H9 (cell line): ENCODE results near the gene NAA15. TPM values are rescaled to one million over a fixed set of nuclear protein-coding genes. Genes with fewer than 3 reads are reported as not detected.

ENCODE experiments used
- DNase-seq: peaks from one replicate; pipeline ENCODE4 v3.0.0-alpha.2; 2017
- H2AFZ ChIP-seq: one replicate; pipeline ENCODE4 v1.6.1; 2013; ENCODE audit warnings: mild to moderate bottlenecking, low read length, control low read depth, moderate library complexity
- H2AK5ac ChIP-seq: 2 replicates; pipeline ENCODE4 v1.6.1; 2013; ENCODE audit warnings: low read length, control low read depth, mixed read lengths; ENCODE audit not compliant: insufficient read length
- H2BK120ac ChIP-seq: one replicate; pipeline ENCODE4 v1.6.1; 2013; ENCODE audit warnings: low read depth, mild to moderate bottlenecking, low read length, control low read depth, inconsistent platforms; ENCODE audit not compliant: poor library complexity, severe bottlenecking
- H2BK12ac ChIP-seq: 2 replicates; pipeline ENCODE4 v1.6.1; 2013; ENCODE audit warnings: low read length, control low read depth, mixed read lengths, low read depth; ENCODE audit not compliant: insufficient read length
- H2BK15ac ChIP-seq: 2 replicates; pipeline ENCODE4 v1.6.1; 2013; ENCODE audit warnings: low read depth, low read length, control low read depth
- H2BK20ac ChIP-seq: one replicate; pipeline ENCODE4 v1.6.1; 2013; ENCODE audit warnings: low read depth, mild to moderate bottlenecking, low read length, control low read depth, inconsistent platforms; ENCODE audit not compliant: poor library complexity, severe bottlenecking
- H2BK5ac ChIP-seq: 2 replicates; pipeline ENCODE4 v1.6.1; 2013; ENCODE audit warnings: low read length, control low read depth, mixed read lengths; ENCODE audit not compliant: insufficient read length
- H3K14ac ChIP-seq: 2 replicates; pipeline ENCODE4 v1.6.1; 2013; ENCODE audit warnings: low read length, control low read depth; ENCODE audit not compliant: insufficient read depth
- H3K18ac ChIP-seq: 2 replicates; pipeline ENCODE4 v1.6.1; 2013; ENCODE audit warnings: low read depth, mild to moderate bottlenecking, mixed read lengths, low read length, control low read depth; ENCODE audit not compliant: insufficient read length
- H3K23ac ChIP-seq: 2 replicates; pipeline ENCODE4 v1.6.1; 2013; ENCODE audit warnings: low read length, control low read depth, mixed read lengths, low read depth; ENCODE audit not compliant: insufficient read length
- H3K23me2 ChIP-seq: 2 replicates; pipeline ENCODE4 v1.6.1; 2013; ENCODE audit warnings: low read depth, mild to moderate bottlenecking, mixed read lengths, low read length, control low read depth; ENCODE audit not compliant: insufficient read length, poor library complexity, severe bottlenecking
- H3K27ac ChIP-seq: 2 replicates; pipeline ENCODE4 v1.5.1; 2013; ENCODE audit warnings: low read length, control low read depth, mixed read lengths, low read depth; ENCODE audit not compliant: insufficient read length
- H3K27me3 ChIP-seq: 2 replicates; pipeline ENCODE4 v1.6.1; 2013; ENCODE audit warnings: low read length, control low read depth, inconsistent platforms; ENCODE audit not compliant: insufficient read depth
- H3K4ac ChIP-seq: 2 replicates; pipeline ENCODE4 v1.6.1; 2013; ENCODE audit warnings: low read depth, mild to moderate bottlenecking, control low read depth, inconsistent platforms, low read length, moderate library complexity
- H3K4me1 ChIP-seq: 2 replicates; pipeline ENCODE4 v1.6.1; 2013; ENCODE audit warnings: low read length, control low read depth, inconsistent platforms; ENCODE audit not compliant: insufficient read depth
- H3K4me2 ChIP-seq: 2 replicates; pipeline ENCODE4 v1.6.1; 2013; ENCODE audit warnings: low read length, control low read depth, mixed read lengths; ENCODE audit not compliant: insufficient read length, insufficient read depth
- H3K56ac ChIP-seq: 2 replicates; pipeline ENCODE4 v1.6.1; 2013; ENCODE audit warnings: low read depth, mild to moderate bottlenecking, mixed read lengths, low read length, control low read depth; ENCODE audit not compliant: insufficient read length
- H3K79me1 ChIP-seq: 2 replicates; pipeline ENCODE4 v1.6.1; 2013; ENCODE audit warnings: low read depth, mild to moderate bottlenecking, moderate library complexity, low read length, control low read depth, inconsistent platforms; ENCODE audit not compliant: insufficient read depth, poor library complexity, severe bottlenecking
- H3K79me2 ChIP-seq: 2 replicates; pipeline ENCODE4 v1.6.1; 2013; ENCODE audit warnings: low read length, control low read depth, inconsistent platforms; ENCODE audit not compliant: insufficient read depth
- H3K9ac ChIP-seq: 2 replicates; pipeline ENCODE4 v1.6.1; 2013; ENCODE audit warnings: low read length, control low read depth, mixed read lengths; ENCODE audit not compliant: insufficient read length; ENCODE audit errors: extremely low read depth
- H3K9me3 ChIP-seq: one replicate; pipeline ENCODE4 v1.6.1; 2013; ENCODE audit warnings: low read depth, low read length, inconsistent platforms; ENCODE audit not compliant: control insufficient read depth
- H3T11ph ChIP-seq: one replicate; pipeline ENCODE4 v1.6.1; 2013; ENCODE audit warnings: mild to moderate bottlenecking, low read length, control low read depth, inconsistent platforms
- H4K20me1 ChIP-seq: one replicate; pipeline ENCODE4 v1.6.1; 2013; ENCODE audit not compliant: control insufficient read depth, insufficient read length, insufficient read depth
- H4K5ac ChIP-seq: 2 replicates; pipeline ENCODE4 v1.6.1; 2013; ENCODE audit warnings: low read depth, mild to moderate bottlenecking, mixed read lengths, low read length, control low read depth; ENCODE audit not compliant: insufficient read length
- H4K8ac ChIP-seq: replicated peaks from 2 replicates; pipeline ENCODE4 v1.6.1; 2013; ENCODE audit warnings: low read length, control low read depth, mixed read lengths, low read depth; ENCODE audit not compliant: insufficient read length
- H4K91ac ChIP-seq: 2 replicates; pipeline ENCODE4 v1.6.1; 2013; ENCODE audit warnings: low read depth, mild to moderate bottlenecking, moderate library complexity, mixed read lengths, low read length, control low read depth; ENCODE audit not compliant: insufficient read length
- H3K27ac Mint-ChIP-seq, 3 experiments: 2 replicates in 2 of 3; 3 replicates in 1 of 3; pipeline ENCODE4 v1.8.0; 2020 to 2021; ENCODE audit warnings: mixed read lengths in 3 of 3, mild to moderate bottlenecking in 1 of 3, moderate library complexity in 1 of 3
- H3K27me3 Mint-ChIP-seq: 2 replicates; pipeline ENCODE4 v1.8.0; 2021; ENCODE audit warnings: low read depth, mild to moderate bottlenecking, moderate library complexity, mixed read lengths
- H3K36me3 Mint-ChIP-seq, 3 experiments: 2 replicates in 2 of 3; 3 replicates in 1 of 3; pipeline ENCODE4 v1.8.0; 2020 to 2021; ENCODE audit warnings: low read depth in 3 of 3, mixed read lengths in 3 of 3; ENCODE audit not compliant: insufficient read depth in 1 of 3
- H3K4me1 Mint-ChIP-seq, 2 experiments: 2 replicates each; pipeline ENCODE4 v1.8.0; 2020; ENCODE audit warnings: mixed read lengths in 2 of 2
- H3K4me3 Mint-ChIP-seq, 2 experiments: 2 replicates in 1 of 2; 3 replicates in 1 of 2; pipeline ENCODE4 v1.8.0; 2020 to 2021; ENCODE audit warnings: mild to moderate bottlenecking in 2 of 2, mixed read lengths in 2 of 2, moderate library complexity in 1 of 2
- H3K9me3 Mint-ChIP-seq, 2 experiments: 2 replicates in 1 of 2; 3 replicates in 1 of 2; pipeline ENCODE4 v1.8.0; 2020; ENCODE audit warnings: mild to moderate bottlenecking in 2 of 2, mixed read lengths in 2 of 2, moderate library complexity in 1 of 2
- CTCF ChIP-seq: fragments of 200-600 bp; sonication (generic); conservative IDR thresholded peaks from 3 replicates; pipeline ENCODE4 v1.8.0; 2021; ENCODE audit warnings: antibody characterized with exemption, mild to moderate bottlenecking
- WGBS: extraction: QIAGEN DNeasy Blood & Tissue Kit; methylation state at CpG from one replicate; pipeline ENCODE4 v1.1.7; 2013; ENCODE audit warnings: missing lambda C conversion rate, low lambda C conversion rate, mixed read lengths; ENCODE audit not compliant: insufficient read length; ENCODE audit errors: extremely low coverage; 5-methylcytosine and 5-hydroxymethylcytosine counted together
- total RNA-seq: library from RNA; stranded (reverse); gene quantifications from 2 replicates; pipeline ENCODE4 v1.2.1, GENCODE V29; 2021

The NAA15 gene
- total RNA-seq, 1 experiment from 2014 or later: 115 TPM

- peak within 1 kb of the TSS; percentile 51 for H3K27ac ChIP-seq
- H3K4ac ChIP-seq: no peak within 1 kb of the TSS
- peak within 1 kb of the TSS; percentile 100 for H3K4me2 ChIP-seq
- Mint-ChIP-seq H3K4me1 (peaks cover 56 to 58% of the 10 kb centered on the region in 2 experiments), H3K9me3 (0 out of 5 replicates have a peak, but pooled peaks cover 0 to 2% of the 10 kb centered on the region in 2 experiments), H3K4me3 (peak within 1 kb of the TSS; percentile 96 to 99), H3K27me3 (no peaks in the 10 kb centered on the region), H3K27ac (peak within 1 kb of the TSS; percentile 99), H3K36me3 (peaks cover 0 to 4% (median 3%) of the 10 kb centered on the region in 3 experiments; a peak in 5 of 7 replicates)
- H3K27me3 ChIP-seq: no peaks in the 10 kb centered on the region
- H3K79me1 ChIP-seq: peaks cover 7% of the 10 kb centered on the region
- no peaks in the 10 kb centered on the region; the same call in 1 of the 2 replicates for H3K4me1 ChIP-seq
- no peak for DNase-seq
- peaks cover 15% of the 10 kb centered on the region for H3K23me2 ChIP-seq
- H3K14ac ChIP-seq: peak within 1 kb of the TSS; percentile 97
- no peak within 1 kb of the TSS for H3T11ph ChIP-seq
- H2AFZ ChIP-seq: peak within 1 kb of the TSS; percentile 59
- no peaks in the 10 kb centered on the region for H4K20me1 ChIP-seq
- TF ChIP-seq CTCF: no peak
- no peak within 1 kb of the TSS for H2BK15ac ChIP-seq
- no peak within 1 kb of the TSS for H2AK5ac ChIP-seq
- peak within 1 kb of the TSS; percentile 10 for H4K8ac ChIP-seq
- no peak within 1 kb of the TSS for H2BK120ac ChIP-seq
- peak within 1 kb of the TSS; percentile 86 for H3K18ac ChIP-seq
- H3K79me2 ChIP-seq: peaks cover 27% of the 10 kb centered on the region; the same call in 1 of the 2 replicates
- H3K9ac ChIP-seq: peak within 1 kb of the TSS; percentile 95
- peak within 1 kb of the TSS; percentile 41 for H2BK5ac ChIP-seq
- no peaks in the 10 kb centered on the region for H3K9me3 ChIP-seq
- no CpG with 5 or more reads among the region's 46 CpGs for WGBS
- H4K91ac ChIP-seq: no peak within 1 kb of the TSS
- H2BK12ac ChIP-seq: no peak within 1 kb of the TSS
- H3K56ac ChIP-seq: no peak within 1 kb of the TSS
- no peak within 1 kb of the TSS for H4K5ac ChIP-seq
- H3K23ac ChIP-seq: no peak within 1 kb of the TSS
- H2BK20ac ChIP-seq: no peak within 1 kb of the TSS
Observed at GRCh38 chr4:139454111-139455045, 153.1 kb downstream of the NAA15 start, which contains the start of gene RAB33B. Gene RAB33B (plus strand): TSS chr4:139454121. CDS start chr4:139454196, 75 bp downstream.
